GM12801 (cell line): Measurements from ENCODE around the gene PPP2R5A.

Experiments used
- CTCF ChIP-seq: IDR thresholded peaks from one replicate; pipeline ENCODE4 v1.5.1; 2011; ENCODE audit warnings: control low read depth; ENCODE audit not compliant: insufficient read length; ENCODE audit errors: extremely low read depth

The PPP2R5A gene

GRCh38 chr1:212256369-212256768 lies 28.8 kb upstream of the PPP2R5A start:
- no peak for TF ChIP-seq CTCF

- no peak for TF ChIP-seq CTCF
Observed at GRCh38 chr1:212257157-212257556, 28.1 kb upstream of the PPP2R5A start.

GRCh38 chr1:212259693-212260480 lies 25.3 kb upstream of the PPP2R5A start:
- no peak for TF ChIP-seq CTCF

- TF ChIP-seq CTCF, result no peak
Observed at GRCh38 chr1:212260557-212261355, 24.5 kb upstream of the PPP2R5A start.

- TF ChIP-seq CTCF, result no peak
Observed at GRCh38 chr1:212261361-212261929, 23.8 kb upstream of the PPP2R5A start.

GRCh38 chr1:212267017-212267416 lies 18.2 kb upstream of the PPP2R5A start:
- no peak for TF ChIP-seq CTCF

- no peak for TF ChIP-seq CTCF
Observed at GRCh38 chr1:212267460-212267859, 17.8 kb upstream of the PPP2R5A start.
